Measurements from ENCODE around the gene RAPGEF3.

RAPGEF3 gene

GRCh38 chr12:47730341-47730744, 28.3 kb downstream of the RAPGEF3 start:
- no peak for TF ChIP-seq CTCF (conservative IDR thresholded peaks at IDR 0.05)
- H3K27ac ChIP-seq = peak overlapping the region; percentile 23

GRCh38 chr12:47729233-47729632, 29.4 kb downstream of the RAPGEF3 start:
- no peak for TF ChIP-seq CTCF (conservative IDR thresholded peaks at IDR 0.05)
- 0 out of 2 replicates have a peak overlapping the region, but pooled peaks have one; percentile 23 for H3K27ac ChIP-seq

GRCh38 chr12:47725893-47726292, 32.8 kb downstream of the RAPGEF3 start:
- no peak overlapping the region for H3K27ac ChIP-seq
- no peak for TF ChIP-seq CTCF (conservative IDR thresholded peaks at IDR 0.05)

GRCh38 chr12:47725091-47725772, 33.4 kb downstream of the RAPGEF3 start, which contains the start of gene ENDOU:
Gene ENDOU (minus strand): TSS chr12:47725490. CDS start chr12:47725413, 77 bp downstream.
- no peak within 1 kb of the TSS for H3K27ac ChIP-seq
- TF ChIP-seq CTCF (conservative IDR thresholded peaks at IDR 0.05) = no peak

- TF ChIP-seq CTCF (conservative IDR thresholded peaks at IDR 0.05) = no peak
- no peak overlapping the region; the same call in 1 of the 2 replicates for H3K27ac ChIP-seq
These were observed 35.6 kb downstream of the RAPGEF3 start for GRCh38 chr12:47722941-47723631.

- H3K27ac ChIP-seq = peak overlapping the region; percentile 1; the same call in 1 of the 2 replicates
- no peak for TF ChIP-seq CTCF (conservative IDR thresholded peaks at IDR 0.05)
These were observed 36.4 kb downstream of the RAPGEF3 start for GRCh38 chr12:47722136-47722834.

- TF ChIP-seq CTCF (conservative IDR thresholded peaks at IDR 0.05) = no peak
- no peak overlapping the region for H3K27ac ChIP-seq
These were observed 37.2 kb downstream of the RAPGEF3 start for GRCh38 chr12:47721431-47721973.

All from VCaP (cell line).